Stimulated activated naive CD8-positive, alpha-beta T cell treated with anti-CD3 and anti-CD28 coated beads, Interleukin-15, Interleukin-2, amounts not matched to agents 100 U/mL and 50 U/mL, for 24 hours (primary cell): Measurements from ENCODE around the gene ZNF385D.

ENCODE experiments used
- ATAC-seq: fragments of 150-1000 bp; cut with Tn5 transposase; one replicate; pipeline ENCODE4 v1.10.0; 2021
- DNase-seq: peaks from one replicate; pipeline ENCODE4 v3.0.0; 2021

Gene ZNF385D

DNA sequence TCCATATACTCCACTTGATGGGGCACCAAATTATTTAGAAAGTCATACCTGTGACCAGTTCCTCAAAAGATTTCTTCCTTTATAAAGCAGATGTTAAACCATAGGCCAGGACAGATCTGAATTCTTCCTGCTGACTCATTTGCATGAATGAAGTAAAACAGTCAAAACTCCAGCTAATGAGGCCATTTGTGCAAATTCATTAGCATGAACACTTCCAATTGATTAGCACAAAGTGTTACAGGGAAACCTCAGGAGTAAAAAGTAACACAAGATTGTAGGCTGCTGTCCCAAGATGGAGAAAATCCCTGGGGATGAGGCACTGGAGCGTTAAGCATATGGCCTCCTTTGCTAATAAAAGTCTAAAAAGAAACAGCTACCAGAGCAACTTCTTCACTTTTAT, 149.8 kb downstream of the ZNF385D start:
- ATAC-seq = no peak

GRCh38 chr3:21599890-21600289, 151.1 kb downstream of the ZNF385D start:
- DNase-seq = no peak
- no peak for ATAC-seq

More for the DNA sequence above, 149.8 kb downstream of the ZNF385D start:
- no peak for DNase-seq

- ATAC-seq (no peak), DNase-seq (no peak)
These were observed 158.2 kb downstream of the ZNF385D start for GRCh38 chr3:21592828-21593227.

GRCh38 chr3:21587894-21588293, 163.1 kb downstream of the ZNF385D start:
- no peak for DNase-seq
- no peak for ATAC-seq

- DNase-seq = no peak
- ATAC-seq = no peak
These were observed 165.7 kb downstream of the ZNF385D start for GRCh38 chr3:21585216-21585740.

- no peak for DNase-seq
These were observed 177.7 kb downstream of the ZNF385D start for GRCh38 chr3:21573291-21573690.

GRCh38 chr3:21564531-21564930, 186.5 kb downstream of the ZNF385D start:
- no peak for ATAC-seq

More at GRCh38 chr3:21573291-21573690, 177.7 kb downstream of the ZNF385D start:
- ATAC-seq = no peak

GRCh38 chr3:21562243-21562642, 188.8 kb downstream of the ZNF385D start:
- ATAC-seq (no peak), DNase-seq (no peak)

More at GRCh38 chr3:21564531-21564930, 186.5 kb downstream of the ZNF385D start:
- DNase-seq = no peak

GRCh38 chr3:21561472-21561871, 189.5 kb downstream of the ZNF385D start:
- ATAC-seq (no peak), DNase-seq (no peak)

DNA sequence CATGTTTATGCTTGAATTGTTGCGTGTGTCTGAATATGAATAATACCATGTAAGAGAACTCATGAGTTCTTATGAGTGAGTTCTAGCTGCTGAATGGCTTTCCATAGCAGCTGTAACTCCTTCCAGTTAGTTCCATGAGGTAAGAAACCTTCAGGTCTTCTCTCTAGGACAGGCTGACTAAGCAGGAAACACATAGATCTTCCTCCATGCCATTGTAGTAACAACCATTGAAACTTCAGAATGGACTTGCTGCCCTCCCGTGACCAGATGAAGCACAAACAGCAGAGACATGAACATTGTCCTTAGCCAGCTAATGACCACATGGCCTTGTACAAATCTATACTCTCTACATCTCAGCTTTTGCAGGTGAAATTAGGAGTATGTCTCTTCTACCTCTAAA, 200.0 kb downstream of the ZNF385D start:
- no peak for DNase-seq

GRCh38 chr3:21544076-21544462, 206.9 kb downstream of the ZNF385D start:
- ATAC-seq = no peak

More for the DNA sequence above, 200.0 kb downstream of the ZNF385D start:
- ATAC-seq = no peak

DNA sequence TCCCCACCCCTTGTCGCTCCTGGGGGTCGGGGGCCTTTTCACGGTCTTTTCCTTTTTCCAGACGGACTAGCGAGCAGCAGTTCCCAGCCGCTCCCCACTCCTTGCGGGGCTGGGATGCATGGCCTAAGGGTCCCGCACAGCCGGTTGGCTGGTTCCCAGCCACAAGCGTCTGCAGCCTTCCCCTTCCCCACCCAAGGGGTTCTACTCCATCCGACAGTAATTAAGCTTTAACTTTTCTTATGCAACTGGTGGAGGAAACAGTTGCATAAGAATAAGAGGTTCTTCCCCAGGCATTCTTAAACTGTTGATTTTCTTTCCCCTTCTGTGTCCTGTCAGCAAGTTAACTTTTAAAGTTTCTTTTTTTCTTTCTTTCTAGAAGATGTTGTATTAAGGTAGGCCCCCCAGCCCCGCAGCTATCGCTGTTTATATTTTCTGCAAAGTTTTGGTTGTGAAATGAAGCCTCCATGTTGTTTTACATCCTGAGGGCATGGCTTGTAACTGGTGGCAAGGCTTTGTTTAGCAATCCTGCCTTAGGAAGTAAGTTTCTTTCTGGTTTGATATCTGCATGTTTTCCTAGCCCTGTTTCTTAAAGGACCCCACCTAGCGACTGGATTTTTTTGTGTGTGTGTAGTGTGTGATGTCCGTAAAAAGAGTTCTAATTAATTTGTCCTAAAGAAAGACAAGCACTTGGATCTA, 207.5 kb downstream of the ZNF385D start:
- no peak for DNase-seq
- ATAC-seq = no peak

More at GRCh38 chr3:21544076-21544462, 206.9 kb downstream of the ZNF385D start:
- no peak for DNase-seq

- ATAC-seq (no peak), DNase-seq (no peak)
These were observed 208.2 kb downstream of the ZNF385D start for GRCh38 chr3:21542656-21543379.

DNA sequence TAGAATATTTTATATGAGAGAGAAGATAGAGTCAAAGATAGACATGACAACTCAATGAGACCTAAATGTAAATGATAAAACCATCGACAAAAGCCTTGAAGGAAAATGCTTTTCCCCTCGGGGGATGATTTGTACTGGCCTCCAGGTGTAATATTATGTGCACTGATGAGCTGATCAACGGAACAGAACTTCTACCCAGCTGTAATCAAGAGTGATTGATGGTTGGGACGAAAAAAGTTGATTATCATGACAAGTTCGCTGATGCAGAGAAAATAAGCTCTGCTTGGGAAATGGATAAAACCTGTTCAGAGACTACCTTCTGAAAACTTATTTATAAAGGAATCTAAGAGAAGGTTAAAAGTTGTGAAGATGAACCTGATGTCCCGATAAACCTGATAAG, 210.7 kb downstream of the ZNF385D start:
- DNase-seq = no peak
- no peak for ATAC-seq

DNA sequence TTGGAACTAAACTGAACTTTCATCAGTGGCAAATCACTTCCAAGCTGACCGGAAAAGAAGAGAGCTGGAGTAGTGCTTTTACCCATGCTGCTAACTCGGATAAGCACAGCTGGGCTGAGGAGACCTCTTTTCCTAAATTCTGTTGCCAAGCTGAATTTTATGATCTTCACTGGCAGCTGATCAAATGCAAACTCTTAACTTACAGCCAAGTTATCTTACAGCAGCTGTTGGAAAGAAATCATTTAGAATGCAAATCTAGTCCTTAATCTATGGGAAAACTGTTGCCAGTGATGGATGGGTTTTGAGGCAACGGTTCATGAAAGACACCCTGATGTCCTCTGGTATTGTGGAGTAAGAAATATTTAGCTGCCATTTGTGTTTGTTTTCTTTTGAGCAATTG, 216.5 kb downstream of the ZNF385D start:
- ATAC-seq (no peak), DNase-seq (no peak)

DNA sequence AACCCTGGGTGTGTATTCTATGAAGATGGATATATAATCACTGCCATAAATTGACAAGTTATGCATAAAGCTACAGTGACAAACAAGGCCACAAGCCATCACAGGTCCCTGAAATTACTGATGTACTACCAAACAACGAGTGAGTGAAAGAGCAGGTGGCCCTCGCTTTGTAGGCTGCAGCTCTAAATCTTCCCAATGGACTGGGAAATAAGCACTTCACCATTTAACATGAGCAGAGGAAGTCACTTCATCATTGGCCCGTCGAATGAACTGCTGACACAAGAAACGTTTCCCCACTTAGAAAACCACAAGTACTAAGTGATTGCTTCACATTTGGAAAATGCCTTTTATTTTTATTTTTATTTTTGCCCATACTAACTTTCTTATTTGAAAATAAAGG, 218.0 kb downstream of the ZNF385D start:
- no peak for ATAC-seq
- no peak for DNase-seq

DNA sequence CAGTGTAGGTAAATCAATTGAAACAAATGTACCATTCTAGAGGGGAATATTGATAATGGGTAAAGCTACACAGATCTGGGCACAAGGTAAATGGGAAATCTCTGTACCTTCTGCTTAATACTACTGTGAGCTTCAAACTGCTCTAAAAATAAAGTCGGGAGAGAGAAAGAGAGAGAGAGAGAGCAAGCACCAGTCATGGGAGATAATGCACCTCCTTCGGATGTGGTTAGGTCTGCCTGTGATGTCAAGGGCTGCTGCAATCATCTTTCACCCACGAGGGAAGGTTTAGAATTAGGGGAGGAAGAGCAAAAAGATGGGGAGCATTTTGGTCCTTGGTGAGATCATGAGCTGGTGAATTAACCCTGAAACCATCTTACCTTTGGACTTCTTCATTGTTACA, 219.1 kb downstream of the ZNF385D start:
- ATAC-seq (no peak), DNase-seq (no peak)

- DNase-seq (no peak), ATAC-seq (no peak)
These were observed 222.6 kb downstream of the ZNF385D start for GRCh38 chr3:21528291-21528995.

DNA sequence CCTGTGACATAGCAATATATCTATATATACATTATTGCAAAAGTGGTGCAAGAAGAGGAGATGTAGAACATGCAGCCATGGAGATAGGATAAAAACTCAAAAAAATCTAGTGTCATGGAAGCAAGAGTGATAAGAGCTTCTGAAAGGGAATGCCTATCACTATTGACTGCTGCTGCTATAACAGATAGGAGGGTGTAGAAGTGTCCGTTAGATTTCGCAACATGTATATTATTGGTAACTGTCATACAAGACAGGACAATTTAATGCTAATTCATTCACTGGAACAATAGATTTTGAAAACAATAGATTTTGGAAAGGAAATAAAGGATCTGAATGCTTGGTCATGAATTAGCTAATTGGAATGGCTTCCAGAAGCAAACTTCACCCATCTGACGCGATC, 224.5 kb downstream of the ZNF385D start:
- ATAC-seq (no peak), DNase-seq (no peak)

- ATAC-seq (no peak), DNase-seq (no peak)
These were observed 226.9 kb downstream of the ZNF385D start for GRCh38 chr3:21524133-21524532.

DNA sequence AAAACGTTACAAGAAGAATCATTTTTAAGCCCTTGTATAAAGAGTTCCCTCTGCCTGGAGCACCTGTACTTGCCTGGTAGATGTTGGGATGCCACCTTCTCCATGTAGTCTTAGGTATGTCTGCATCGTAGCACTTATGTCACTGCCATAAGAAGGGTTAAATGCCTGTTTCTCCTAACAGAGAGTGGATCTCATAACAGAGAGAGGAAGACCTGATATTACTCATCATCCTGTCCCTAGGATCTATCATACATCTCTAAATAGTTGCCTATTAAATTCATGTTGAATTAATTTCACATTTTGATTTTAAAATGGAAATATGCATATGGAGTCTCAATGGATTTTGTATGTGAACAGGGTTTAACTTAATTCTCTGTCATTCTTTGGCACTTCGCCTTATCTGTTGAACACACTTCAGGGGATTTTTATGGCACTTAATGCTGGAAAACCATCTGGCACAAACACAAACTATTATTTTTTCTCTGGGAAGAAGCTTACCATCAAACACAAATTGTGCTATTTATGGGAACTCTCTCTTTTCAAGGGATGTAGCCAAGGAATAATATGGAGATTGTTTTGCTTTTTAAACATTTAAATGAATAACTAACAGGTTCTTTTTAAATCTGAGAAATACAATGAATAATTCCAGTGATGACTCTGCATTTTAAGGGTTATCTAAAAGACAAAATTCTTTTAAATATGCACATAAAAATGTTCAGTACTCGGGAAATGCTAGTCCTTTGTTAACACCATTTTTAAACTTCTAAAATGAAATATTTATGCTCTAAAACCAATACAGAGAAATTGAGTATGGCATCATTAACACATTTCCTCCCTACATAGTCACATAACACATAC, 230.7 kb downstream of the ZNF385D start:
- DNase-seq (no peak), ATAC-seq (no peak)

DNA sequence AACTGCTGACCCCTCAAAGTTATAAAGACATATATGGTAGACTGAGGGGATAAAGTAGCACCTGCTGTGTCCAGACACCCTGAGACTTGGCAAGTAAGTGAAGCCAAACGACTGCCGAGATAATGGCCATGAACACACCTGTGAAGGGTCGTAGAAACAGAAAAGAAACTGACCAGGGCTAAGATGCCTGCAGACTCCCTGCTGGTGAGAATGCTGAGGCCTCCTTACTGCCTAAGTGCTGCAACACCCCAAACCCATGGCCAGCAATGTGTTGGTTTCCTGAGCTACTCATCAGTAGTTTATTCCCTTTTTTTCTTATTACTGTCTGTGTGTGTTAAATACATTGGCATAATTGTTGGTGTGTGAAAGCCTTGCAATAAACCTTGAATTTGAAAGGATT, 233.8 kb downstream of the ZNF385D start:
- ATAC-seq = no peak
- no peak for DNase-seq
